NCI-H2107 treated with DMSO at 0.1 percent for 48 hours (cell line): Measurements from ENCODE around the gene PRXL2B.

Experiments
- DNase-seq: peaks from one replicate; lab custom pipeline; 2025; ENCODE audit not compliant: unreplicated experiment; lab: John Stamatoyannopoulos, UW

PRXL2B gene

GRCh38 chr1:2632561-2633361 is 46.2 kb downstream of the PRXL2B start, which contains the start of gene MMEL1:
MMEL1 (minus strand) TSS chr1:2633016; CDS start chr1:2629484, 3,532 bp downstream.
- no peak for DNase-seq

GRCh38 chr1:2633366-2633935 is 46.9 kb downstream of the PRXL2B start:
- DNase-seq: no peak

GRCh38 chr1:2633936-2634491 is 47.4 kb downstream of the PRXL2B start:
- no peak for DNase-seq

- DNase-seq: no peak
These were observed 48.9 kb downstream of the PRXL2B start for GRCh38 chr1:2635361-2636010.

GRCh38 chr1:2636733-2637132 is 50.2 kb downstream of the PRXL2B start:
- DNase-seq: no peak

- DNase-seq: no peak
These were observed 51.0 kb downstream of the PRXL2B start for GRCh38 chr1:2637442-2638145.

GRCh38 chr1:2638466-2639115 is 52.0 kb downstream of the PRXL2B start:
- no peak for DNase-seq

GRCh38 chr1:2639203-2639602 is 52.6 kb downstream of the PRXL2B start:
- no peak for DNase-seq

GRCh38 chr1:2639607-2640521 is 53.3 kb downstream of the PRXL2B start:
- no peak for DNase-seq

GRCh38 chr1:2640626-2641025 is 54.0 kb downstream of the PRXL2B start:
- DNase-seq: no peak
